HG03432 (cell line): Measurements from ENCODE around the gene EIF3F.

Experiments used
- ATAC-seq: cut with Tn5 transposase; IDR thresholded peaks from one replicate; pipeline ENCODE4 v1.9.1; 2021; ENCODE audit warnings: mild to moderate bottlenecking, moderate library complexity; ENCODE audit not compliant: unreplicated experiment

Gene EIF3F

GRCh38 chr11:8020244-8020597, 33.1 kb downstream of the EIF3F start:
- ATAC-seq, result no peak

- ATAC-seq, result no peak
Measured at GRCh38 chr11:8021920-8022319, 34.8 kb downstream of the EIF3F start.

DNA sequence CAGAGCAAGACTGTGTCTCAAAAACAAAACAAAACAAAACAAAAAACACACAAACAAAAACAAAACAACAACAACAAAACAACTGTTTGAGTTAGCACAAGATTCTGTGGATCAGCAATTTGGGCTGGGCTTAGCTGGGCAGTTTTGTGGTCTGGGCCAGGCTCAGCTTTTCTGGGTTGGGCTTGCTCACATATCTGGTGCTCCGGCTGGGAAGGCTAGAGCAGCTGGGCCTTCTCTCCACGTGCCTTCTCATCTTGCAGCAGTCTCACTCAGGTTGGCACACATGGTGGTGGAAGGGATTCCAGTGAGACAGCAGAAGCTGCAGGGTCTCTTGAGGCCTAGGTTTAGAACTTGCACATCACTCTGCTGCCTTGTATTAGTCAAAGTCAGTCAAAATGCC, 35.7 kb downstream of the EIF3F start:
- no peak for ATAC-seq

GRCh38 chr11:8023831-8024555, 36.9 kb downstream of the EIF3F start:
- no peak for ATAC-seq

- ATAC-seq, result no peak
Measured at GRCh38 chr11:8025123-8025522, 38.0 kb downstream of the EIF3F start.

DNA sequence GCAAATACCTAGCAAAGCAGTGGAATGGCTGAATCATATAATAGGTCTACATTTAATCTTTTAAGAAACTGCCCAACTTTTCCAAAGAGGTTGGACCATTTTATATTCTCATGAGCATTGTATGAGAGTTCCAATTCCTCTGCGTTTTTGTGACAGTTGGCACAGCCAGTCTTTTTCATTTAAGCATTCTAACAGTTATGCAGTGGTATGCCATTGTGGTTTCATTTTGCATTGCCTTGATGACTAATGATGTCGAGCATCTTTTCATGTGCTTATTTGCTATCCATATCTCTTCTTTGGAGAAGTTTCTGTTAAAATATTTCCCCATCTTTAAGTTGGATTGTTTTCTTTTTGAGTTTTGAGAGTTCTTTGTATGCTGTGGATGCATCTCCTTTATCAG, 38.7 kb downstream of the EIF3F start:
- no peak for ATAC-seq

DNA sequence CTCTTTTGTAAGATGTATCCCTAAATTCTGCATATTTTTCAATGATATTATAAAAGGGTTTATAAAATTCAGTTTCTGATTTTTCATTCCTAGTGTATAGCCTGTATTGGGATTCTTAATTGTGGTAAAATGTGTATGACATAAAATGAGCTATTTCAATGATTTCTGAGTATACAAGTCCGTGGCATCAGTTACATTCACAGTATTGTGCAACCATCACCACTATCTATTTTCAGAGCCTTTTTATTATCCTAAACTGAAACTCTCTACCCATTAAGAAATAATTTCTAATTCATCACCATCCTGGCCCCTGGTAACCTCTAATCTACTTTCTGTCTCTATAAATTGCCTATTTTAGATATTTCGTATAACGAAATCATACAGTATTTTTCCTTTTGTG, 39.8 kb downstream of the EIF3F start:
- no peak for ATAC-seq

GRCh38 chr11:8028766-8029165, 41.6 kb downstream of the EIF3F start:
- ATAC-seq, result no peak

DNA sequence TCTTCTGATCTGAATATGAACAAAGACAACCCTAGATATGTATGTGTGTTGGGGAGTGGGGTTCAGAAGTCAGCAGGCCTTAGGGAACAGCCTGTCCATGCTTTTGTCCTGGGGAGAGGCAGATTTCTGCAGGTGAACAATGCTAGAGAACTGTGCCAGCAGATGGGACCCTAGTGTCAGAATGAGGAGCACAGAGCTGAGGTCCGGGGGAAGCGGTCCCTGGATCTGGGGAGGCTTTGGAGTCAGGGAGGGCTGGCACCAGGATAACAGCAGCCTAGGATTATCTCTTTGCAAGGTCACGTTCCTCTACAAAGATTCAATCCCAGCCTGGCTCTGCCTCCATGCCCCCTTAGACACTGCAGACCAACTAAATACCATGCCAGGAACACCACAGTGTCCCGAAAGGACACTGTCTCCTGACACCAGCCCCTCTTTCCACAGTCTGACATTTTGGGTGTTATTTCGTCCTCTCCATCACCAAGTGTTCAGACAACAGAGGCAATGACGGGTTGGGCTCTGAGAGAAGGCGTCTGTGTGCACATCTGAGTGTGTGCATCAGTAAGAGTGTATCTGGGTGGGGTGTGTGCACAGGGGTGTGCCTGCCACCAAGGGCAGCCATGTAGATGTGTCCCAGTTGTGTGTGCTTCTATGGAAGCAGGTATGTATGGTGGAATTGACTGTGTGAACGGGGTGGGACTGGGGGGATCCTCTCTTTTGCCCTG, 43.5 kb downstream of the EIF3F start:
- no peak for ATAC-seq

DNA sequence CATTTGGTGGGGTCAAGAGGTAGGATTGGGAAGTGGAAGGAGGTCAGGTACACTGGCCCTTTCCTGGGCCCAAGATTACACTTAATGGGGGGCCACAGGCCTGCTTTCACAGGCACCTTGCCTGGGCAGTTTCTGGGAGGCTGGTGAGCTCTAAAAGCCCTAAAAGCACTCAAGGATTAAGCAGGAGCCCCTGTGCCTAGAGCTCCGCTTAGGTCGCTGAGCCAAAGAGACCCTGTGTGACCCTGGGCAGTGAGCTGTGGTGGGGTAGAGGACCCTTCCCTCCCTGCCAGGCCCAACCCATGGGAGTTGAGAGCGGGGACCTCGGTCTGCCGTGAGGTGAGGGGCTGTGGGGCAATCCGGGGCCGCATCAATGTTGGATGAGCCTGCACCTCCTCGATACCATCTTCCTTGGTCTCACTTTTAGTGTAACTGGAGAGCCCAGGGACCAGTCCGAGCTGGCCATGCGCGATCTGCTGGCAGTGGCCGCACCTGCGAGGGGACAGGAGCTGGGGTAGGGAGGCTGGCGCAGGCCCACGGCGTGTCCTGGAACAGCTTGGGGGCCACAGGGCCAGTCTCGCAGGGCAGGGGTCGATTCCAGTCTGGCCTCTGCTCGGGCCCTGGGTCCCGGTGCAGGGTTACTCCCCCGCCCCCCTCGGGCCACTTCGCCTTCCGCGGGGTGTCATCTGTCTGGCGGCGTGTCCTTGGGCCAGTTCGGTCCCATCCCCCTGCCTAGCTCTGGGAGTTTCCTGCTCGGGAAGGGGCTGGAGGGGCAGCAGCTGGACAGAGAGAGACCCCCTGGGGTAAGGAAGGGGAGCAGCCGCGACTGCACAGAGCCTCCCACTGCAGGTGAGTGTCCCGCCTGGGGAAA, 44.3 kb downstream of the EIF3F start:
- ATAC-seq, result no peak

DNA sequence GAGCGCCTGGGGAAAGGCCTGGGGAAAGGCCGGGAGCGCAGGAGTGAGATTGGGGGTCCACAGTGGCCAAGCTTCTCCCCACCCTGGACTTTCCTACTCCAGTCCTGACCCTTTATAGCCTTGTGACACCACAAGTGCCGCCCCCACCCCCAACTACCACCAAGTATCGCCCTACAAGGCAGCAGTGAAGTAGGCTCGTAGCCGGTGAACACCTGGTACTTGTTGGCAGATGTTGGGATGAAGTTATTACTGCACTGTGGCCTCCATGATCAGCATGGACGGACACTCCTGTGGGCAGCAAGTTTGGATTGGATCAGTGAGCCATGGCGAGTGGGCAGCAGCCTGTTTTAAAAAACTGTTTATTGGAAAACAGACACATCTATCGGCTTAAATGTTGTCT, 45.0 kb downstream of the EIF3F start:
- no peak for ATAC-seq

DNA sequence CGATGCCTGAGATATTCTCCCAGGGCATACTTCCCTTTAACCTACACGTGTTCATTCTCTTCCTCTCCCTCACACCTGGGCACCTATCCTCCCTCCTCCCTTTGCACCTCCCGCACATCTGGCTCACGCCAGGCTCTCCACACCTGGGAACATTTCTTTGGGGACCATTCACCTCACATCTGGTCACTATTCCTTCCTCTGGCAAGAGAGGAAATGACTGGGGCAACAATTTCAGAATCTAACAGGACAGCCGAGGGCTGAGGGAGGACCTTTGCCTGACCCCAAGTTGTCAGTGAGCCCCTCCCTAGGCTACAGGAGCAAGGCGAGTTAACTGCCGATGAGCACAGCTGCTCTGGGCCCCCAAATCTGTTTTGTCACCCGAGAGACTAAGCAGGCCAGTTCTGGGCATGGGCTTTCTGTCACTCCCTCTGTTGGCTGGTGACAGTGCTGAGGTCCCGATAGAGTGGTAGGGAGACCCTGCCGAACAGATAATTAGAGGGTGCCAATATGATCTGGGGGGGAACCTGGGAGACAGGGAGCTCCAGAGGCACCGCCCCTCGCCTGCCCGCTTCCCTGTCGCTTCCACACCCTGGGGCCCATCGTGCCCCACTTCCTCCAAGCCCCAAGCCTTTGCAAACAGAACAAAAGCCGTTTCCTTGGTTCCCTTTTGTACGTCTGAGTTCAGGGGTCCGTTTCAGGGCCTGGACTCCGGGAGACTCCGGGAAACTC, 45.6 kb downstream of the EIF3F start:
- no peak for ATAC-seq

DNA sequence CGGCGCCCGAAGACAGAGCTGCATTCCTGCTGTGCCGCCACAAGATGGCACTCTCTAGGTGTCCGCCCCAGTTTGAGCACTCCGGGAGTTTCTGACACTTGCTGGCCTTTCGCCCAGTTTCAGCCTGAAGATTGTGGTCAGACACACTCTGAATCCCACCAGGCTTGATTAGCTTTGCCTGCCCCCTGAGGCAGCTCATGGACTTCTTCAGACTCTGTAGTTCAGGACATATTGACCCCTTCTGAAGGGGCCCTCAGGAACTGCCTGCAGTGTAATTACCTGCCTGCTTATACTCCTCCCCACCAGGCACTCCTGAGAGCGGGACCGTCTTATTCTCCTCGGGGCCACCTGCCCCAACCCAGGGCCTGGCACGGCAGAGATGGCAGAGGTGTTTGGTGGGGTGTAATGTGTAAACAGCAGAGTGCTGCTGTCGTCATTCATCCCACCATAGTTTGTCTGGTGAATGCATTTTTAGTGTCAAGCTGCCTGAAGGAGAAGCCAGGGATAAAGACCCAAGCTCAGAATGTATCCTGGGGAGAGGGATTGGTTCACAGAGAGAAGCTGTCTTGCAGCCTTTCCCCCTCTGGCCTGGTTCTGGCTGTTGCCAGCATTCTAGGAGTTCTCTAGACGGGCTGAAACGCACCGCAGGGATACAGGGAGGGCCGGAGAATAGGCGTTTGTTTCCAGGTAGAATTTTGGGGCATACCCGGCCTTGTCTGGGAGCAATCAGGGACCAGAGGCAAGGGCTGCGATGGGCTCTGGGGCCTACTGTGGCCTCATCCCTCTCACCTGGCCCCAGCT, 46.4 kb downstream of the EIF3F start:
- peak; percentile 86 for ATAC-seq

- ATAC-seq, result no peak
Measured at GRCh38 chr11:8034106-8034585, 47.0 kb downstream of the EIF3F start.

- ATAC-seq, result no peak
Measured at GRCh38 chr11:8034604-8035190, 47.6 kb downstream of the EIF3F start.

DNA sequence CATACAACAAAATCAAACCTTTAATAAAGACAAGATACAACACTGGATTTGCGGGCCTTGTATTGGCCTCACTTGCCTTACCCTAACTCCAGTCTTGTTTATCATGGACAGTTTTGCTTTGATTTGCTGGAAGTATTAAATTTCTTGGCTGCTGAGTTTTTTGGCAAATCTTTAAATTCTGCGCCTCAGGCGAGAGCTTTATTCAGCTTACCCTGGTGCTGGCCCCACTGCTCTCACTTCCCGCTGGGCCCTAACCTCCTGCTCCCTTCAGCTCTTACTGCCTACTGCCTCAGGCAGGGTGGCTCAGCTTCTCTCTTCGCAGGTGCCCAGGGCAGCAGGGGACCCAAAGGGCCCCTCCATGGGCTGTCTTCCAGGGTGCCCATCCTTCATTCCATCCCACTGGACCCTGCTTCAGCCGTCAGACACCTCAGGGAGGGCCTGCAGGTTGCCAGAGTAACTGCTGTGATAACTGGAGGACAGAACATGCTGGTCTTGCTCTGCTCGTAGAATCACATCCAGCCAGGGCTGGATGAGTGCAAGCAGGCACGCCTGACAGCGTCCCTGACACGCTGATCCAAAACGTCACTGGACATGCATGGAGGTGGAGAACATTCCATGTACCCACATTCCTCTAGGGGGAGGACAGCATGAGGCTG, 48.2 kb downstream of the EIF3F start:
- no peak for ATAC-seq

DNA sequence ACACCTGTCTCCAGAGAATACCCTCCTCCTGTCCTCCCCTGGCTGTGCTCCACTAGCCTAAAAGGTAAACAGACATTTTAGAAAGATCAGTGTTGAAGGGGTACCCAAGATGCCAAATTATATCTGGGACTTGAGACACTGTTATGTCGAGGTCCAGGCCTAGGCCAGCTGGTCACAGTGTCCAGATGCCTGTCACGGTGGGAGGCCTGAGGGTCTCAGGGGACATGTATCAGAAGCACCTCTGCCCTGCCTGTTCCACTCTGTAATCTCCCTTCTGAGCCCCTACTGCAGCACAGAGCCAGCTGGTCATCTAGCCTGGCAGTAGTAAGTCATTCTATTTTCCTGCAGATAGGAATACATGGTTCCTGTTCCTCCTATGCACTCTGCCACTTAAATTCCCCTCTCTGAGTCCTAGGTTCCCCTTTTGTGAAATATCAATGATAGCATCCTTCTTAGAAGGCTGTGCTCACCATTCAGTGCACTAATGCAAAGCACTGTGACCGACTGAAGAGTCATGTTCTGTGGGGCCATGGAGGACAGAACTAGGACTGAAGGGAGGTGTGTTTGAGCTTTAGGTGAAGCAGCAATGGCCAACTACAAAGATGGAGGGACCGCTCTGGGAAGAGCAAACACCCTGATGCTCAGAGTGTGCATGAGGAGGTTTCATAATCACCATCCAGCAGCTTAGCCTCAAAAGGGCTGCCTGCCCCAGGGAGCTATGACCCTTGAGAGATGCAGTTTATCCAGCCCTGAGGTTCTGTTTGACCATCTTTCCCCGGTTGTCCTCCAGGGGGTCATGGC, 49.1 kb downstream of the EIF3F start:
- no peak for ATAC-seq

DNA sequence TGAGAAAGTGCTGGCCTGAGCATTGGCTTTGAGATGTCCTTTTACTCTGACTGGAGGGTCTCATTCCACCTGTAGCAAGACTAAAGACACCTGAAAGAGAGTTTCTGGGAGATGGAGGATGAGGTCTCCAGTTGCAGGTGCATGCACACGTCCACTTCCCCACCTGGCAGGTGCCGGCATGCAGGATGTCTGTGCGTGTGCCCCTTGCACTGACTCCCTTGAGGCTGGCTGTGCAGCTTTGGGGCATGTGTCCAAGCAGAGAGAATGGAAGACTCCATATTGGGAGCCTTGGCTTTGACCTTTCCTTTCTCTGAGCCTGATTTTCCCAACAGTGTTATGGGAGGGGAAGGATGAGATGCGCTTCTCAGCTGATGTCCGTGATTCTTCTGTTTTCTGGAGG, 49.8 kb downstream of the EIF3F start:
- ATAC-seq, result no peak
